Activated CD4-positive, alpha-beta T cell treated with anti-CD3 and anti-CD28 coated beads, Interleukin-2, Interleukin-4, amounts not matched to agents 100 ng/mL and 50 ng/mL, durations not matched to agents 16 hours and 8 hours (primary cell): ENCODE measurements around the gene MYH9.
"Not testable (repeated sequence)": the region's sequence is repeated elsewhere in the genome, so short reads cannot be mapped to it uniquely, and the experiment has no call there.

ENCODE experiments used
- DNase-seq: peaks from one replicate; pipeline ENCODE4 v3.0.0-alpha.2; 2020; ENCODE audit warnings: low spot score

MYH9 gene

DNA sequence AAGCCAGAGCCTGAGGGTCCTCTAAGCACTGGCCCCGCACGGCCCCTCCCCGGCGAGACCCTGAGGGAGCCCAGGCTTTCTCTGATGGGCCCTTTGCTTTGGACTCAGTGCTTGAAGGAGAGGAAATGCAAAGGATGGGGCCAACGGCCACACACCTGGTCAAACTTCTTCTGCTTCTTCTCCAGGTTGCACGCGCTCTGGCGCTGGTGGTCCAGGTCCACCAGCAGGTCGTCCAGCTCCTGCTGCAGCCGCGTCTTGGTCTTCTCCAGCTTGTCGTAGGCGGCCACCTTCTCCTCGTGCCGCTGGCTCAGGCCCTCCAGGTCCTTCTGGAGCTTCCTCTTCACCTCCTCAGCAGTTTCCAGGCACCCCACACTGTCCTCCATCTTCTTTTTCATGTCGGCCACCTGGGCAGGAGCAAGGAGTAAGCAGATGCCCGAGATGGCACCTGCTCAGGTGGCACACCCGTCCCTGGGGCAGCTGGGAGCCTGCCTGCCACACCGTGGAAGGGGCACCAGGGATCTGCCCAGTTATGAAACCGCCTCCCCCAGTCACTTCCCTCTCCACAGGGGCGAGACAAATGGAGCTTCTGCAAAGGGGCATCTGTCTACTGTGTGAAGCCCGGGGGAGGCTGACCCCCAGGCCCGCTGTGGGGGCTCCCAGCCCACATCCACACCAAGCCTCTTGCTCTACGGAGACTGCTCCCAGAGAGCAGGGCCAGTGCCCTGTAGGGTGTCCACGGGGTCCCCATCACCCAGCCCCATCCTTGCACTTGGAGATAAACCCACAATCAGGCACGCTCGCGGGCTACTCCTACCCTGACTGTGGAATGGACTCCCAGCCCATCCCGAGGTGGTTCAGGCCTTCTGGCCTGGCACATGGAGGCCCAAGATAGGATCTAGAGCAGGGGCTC lies 95.7 kb downstream of the MYH9 start:
- no peak for DNase-seq

DNA sequence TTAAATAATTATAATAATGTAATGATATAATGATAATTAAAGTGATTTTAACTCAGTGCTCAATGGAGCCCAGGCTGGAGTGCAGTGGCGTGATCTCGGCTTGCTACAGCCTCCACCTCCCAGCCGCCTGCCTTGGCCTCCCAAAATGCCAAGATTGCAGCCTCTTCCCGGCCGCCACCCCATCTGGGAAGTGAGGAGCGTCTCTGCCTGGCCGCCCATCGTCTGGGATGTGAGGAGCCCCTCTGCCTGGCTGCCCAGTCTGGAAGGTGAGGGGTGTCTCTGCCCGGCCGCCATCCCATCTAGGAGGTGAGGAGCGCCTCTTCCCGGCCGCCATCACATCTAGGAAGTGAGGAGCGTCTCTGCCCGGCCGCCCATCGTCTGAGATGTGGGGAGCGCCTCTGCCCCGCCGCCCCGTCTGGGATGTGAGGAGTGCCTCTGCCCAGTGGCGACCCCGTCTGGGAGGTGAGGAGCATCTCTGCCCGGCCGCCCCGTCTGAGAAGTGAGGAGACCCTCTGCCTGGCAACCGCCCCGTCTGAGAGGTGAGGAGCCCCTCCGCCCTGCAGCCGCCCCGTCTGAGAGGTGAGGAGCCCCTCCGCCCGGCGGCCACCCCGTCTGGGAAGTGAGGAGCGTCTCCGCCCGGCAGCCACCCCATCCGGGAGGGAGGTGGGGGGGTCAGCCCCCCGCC lies 97.2 kb downstream of the MYH9 start:
- DNase-seq: not testable (repeated sequence)

DNA sequence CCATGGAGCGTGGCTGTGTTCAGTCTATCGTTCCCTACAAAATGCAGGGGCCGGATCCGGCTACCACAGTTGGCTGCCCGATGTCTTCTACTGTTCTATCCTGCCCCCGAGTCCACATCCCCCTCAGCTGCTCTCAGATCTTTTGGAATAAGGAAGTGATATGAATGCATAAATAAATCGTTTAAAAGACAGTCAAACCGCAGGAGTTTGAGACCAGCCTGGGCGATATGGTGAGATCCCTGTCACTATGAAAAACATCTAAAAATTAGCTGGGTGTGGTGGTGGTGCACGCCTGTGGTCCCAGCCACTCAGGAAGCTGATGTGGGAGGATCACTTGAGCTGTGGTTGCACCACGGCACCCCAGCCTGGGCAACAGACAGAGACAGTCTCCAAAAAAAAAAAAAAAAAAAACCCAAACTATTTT lies 97.8 kb downstream of the MYH9 start:
- not testable (repeated sequence) for DNase-seq

GRCh38 chr22:36289406-36289870 lies 98.3 kb downstream of the MYH9 start:
- DNase-seq: no peak

GRCh38 chr22:36288571-36289405 lies 99.0 kb downstream of the MYH9 start:
- DNase-seq: no peak

- DNase-seq: no peak
These were observed 99.8 kb downstream of the MYH9 start for GRCh38 chr22:36287881-36288515.

- peak; percentile 71 for DNase-seq
These were observed 101.4 kb downstream of the MYH9 start for GRCh38 chr22:36286096-36286957.

DNA sequence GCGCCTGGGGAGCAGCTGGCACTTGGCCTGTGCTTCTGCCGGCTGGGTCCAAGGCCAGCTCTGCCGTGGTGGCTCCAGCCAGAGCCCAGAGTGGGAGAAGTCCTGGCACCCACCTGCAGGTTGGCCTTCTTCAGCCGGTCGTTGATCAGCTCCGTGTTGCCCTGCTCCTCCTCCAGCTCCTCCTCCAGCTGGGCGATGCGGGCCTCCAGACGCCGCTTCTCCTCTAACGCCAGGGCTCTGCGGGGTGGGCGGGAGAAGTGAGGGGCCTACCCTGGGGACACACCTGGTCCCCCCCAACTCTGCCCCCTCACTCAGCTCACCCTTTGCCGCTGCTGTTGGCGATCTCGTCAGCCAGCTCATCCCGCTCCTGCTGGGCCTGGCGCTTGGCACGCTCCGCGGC lies 102.2 kb downstream of the MYH9 start:
- no peak for DNase-seq

- DNase-seq: no peak
These were observed 102.8 kb downstream of the MYH9 start for GRCh38 chr22:36285017-36285416.

DNA sequence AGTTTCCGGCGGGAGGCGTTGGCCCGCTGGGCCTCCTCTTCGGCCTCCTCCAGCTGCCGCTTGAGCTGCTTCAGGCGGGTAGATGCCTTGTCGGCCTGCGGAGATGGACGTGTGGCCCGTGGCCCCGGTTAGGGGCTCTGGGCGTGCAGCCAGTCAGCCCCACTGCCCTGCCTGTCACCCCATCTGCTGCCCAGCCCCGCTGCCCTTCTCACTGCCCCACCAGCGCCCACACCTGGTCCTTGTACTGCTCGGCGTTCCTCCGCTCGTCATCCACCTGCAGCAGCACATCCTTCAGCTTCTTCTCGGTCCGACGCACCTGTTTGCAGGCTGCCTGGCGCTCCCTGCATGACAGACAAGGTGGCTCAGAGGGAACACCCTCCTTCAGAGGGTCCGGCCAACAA lies 103.6 kb downstream of the MYH9 start:
- DNase-seq: no peak

GRCh38 chr22:36282328-36282831 lies 105.4 kb downstream of the MYH9 start:
- no peak for DNase-seq

DNA sequence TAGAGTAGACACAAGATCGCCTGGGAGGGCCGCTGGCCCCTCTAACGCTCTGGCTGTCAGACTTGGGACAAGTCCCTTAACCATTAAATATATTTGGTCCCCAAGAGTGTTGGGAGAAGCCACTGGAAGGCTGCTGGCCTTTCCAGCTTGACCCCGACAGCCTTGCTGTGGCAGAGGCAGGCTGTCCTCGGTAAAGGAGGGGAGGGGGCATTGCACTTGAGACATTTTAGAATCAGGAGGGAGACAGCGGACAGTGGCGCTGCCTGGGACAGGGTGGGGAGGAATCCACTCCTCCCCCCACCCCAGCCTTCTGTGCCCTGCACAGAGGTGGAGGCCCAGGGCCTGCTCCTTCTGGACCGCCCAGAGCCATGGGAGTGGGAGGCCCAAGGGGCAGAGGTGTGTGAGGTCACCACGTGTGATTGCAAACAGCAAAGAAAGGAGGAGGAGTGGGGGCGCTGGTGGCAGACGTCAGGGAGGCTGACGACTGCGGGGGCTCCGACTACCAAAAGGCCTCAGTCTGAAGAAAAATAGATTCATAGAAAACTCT lies 105.9 kb downstream of the MYH9 start:
- DNase-seq: no peak

GRCh38 chr22:36280379-36280778 lies 107.4 kb downstream of the MYH9 start:
- no peak for DNase-seq

DNA sequence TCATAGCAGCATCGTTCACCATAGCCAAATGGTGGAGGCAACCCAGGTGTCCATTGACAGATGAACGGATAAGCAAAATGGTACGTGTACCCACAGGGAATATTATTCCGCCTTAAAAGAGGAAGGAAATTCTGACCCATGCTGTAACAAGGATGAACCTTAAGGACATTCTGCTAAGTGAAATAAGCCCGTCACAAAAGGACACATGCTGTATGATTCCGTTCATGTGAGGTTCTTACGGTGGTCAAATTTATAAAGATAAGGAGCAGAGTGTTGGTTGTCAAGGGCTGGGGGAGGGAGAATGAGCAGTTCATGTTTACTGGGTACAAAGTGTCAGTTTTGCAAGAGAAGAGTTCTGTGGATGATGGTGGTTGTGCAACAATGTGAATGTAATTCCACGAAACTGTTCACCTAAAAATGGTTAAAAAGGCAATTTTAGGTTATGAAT lies 108.5 kb downstream of the MYH9 start:
- no peak for DNase-seq

DNA sequence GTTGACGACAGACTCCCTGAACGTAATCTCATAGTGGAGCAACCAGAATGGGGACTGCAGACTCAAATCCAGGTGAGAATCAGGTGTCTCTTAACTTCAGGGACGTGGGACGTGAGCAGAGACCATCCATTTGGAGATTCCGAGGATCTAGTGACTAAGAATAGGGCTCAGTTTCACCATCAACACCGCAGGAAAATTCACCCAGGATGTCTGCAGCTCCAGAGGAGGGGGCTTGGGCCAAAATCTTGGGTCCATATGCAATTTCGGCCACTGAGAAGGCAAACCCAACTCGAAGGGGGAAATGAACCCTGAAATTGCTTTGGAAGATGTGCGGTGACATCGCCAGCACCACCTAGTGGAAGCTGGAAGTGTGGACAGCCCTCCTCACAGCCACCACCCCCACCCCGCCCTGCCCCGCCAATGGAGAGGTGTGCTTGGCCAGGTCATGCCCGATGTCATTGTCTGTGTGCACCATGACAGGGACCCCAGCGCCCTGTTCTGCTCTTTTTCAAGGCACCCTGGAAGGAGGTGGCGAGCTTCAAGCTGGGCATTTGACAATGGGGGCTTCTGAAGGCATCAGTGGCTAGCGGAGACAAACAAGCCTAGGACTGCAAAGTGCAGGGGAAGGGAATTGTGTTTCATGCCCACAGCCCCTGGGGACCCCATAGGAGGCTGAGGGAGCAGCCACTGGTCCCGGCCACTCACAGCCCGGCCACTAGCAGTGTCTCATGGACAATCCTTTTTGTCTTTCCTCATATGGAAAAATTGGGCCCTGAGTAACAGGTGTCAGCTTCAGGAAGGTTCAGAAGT lies 110.1 kb downstream of the MYH9 start:
- DNase-seq: peak; percentile 70

GRCh38 chr22:36274531-36274930 lies 113.2 kb downstream of the MYH9 start:
- DNase-seq: no peak

DNA sequence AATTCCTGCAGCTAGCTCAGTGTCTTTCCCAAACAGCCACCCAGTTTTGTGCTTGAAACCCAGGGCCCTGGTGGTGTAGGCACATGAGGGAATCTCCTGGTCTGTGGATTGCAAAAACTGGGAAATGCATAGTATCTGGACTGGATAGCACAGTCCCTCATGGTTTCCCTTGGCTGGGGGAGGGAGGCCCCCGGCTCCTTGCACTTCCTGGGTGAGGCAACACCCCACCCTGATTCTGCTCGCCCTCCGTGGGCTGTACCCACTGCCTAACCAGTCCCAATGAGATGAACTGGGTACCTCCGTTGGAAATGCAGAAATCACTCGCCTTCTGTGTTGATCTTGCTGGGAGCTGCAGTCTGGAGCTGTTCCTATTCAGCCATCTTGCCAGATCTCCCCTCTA lies 115.8 kb downstream of the MYH9 start:
- not testable (repeated sequence) for DNase-seq

GRCh38 chr22:36271231-36271630 lies 116.5 kb downstream of the MYH9 start:
- DNase-seq: not testable (repeated sequence)

- DNase-seq: no peak
These were observed 119.8 kb downstream of the MYH9 start for GRCh38 chr22:36267896-36268485.
